HG03139 (cell line): ENCODE data around the gene KLF13.
"Not testable (repeated sequence)": the region's sequence is repeated elsewhere in the genome, so short reads cannot be mapped to it uniquely, and the experiment has no call there.

Experiments used
- ATAC-seq: cut with Tn5 transposase; IDR thresholded peaks from one replicate; pipeline ENCODE4 v1.9.1; 2021; ENCODE audit not compliant: unreplicated experiment

The KLF13 gene

DNA sequence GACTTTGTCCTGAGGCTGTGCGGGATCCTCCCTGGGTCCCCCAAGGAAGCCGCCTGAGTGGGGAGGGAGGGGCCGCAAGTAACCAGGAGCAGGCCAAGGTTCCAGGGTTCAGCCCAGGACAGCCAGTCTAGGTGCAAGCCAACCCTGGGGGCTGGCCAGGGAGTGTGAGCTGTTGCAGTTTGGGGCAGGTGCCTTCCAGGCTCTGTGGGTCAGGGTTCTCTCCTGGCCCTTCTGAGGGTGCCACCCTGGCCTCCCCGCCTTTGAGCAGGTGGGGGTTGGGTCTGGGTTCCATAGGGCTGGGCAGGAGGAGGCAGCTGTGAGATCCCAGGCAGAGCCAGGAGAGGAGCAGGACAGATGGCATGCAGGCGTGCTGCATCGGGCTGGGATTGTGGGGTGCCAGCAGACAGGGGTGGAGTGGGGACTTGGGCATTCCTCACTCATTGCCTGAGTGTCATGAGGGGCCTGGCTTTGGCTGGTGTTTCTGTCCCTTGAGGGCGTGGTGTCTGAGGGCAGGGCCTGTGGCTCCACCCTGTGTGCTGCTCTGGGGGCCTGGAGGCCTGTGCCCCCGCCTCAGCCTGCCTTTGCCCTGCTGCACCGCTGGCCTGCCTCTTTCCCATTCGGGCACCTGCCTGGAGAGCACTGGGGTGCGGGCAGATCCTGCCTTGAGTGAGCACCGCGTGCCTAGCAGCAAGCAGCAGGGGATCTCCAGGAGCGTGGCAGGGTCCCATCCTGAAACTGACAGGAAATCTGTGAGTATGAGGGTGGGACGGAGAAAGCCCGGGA, 18.4 kb downstream of the KLF13 start:
- ATAC-seq = peak; percentile 29

DNA sequence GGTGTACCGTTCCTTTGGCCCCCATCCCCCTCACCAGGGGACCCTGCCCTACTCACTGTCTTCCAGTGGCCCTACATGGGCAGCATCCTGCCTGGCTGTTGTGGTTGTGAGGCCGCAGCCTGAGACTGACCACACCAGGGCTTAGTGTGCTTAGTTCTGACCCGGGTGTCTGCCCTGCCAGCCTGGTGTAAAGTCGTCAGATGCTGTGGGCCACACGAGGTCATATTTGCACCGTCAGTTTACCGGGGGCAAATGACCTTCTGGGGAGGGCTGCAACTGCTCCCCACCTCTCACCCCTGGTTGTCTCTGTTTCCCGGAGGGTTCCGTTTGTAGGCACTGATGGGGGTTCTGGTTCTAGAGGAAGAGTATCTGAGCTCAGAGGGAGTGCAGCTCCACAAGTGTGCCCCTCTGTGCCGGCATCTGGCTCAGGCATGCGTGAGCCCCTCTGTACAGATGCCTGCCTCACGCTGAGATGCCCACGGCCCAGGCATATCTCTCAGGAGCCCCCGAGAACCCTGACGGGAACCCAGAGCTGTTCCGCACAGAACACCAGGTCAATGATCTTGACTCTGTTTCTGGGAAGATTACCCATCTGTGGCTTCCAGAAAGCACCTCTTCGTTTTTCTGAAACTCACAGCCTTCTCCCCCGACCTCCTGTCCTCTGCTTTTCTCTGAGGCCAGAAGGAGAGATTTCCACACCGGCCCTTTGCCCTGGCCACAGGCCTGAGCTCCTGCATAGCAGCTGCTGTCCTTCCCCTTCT, 19.2 kb downstream of the KLF13 start:
- peak; percentile 22 for ATAC-seq

DNA sequence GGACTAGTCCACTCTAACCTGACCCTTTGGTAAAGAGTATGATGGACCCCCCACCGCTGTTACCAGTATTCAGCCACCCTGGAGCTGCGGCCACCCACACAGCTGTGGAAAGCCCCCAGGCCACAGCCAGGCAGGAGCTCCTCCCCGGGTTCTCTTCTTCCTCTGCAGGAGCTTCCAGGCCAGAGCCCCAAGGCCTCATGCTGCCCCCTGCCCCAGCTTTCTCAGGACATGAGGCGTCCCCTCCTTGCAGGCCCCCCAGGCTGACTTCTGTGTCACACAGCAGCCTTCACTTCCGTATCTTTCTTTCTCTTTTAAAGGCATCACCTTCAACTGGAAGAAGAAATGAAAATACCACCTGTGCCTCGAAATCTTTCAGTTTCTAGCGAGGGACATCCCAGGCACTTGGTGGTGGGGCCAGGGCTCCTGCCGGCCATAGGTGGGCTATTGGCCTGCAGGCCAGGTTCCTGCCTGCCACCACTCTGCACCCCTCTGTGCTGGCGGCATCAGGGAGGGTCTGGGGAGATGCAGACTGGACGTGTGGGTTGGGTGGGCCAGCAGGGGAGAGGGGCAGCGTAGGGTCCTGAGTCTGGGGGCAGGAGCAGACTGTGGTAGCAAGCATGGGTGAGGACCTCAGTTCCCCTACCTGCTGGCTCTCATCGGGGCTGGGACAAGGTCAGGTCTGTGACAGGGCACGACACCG, 19.9 kb downstream of the KLF13 start:
- no peak for ATAC-seq

DNA sequence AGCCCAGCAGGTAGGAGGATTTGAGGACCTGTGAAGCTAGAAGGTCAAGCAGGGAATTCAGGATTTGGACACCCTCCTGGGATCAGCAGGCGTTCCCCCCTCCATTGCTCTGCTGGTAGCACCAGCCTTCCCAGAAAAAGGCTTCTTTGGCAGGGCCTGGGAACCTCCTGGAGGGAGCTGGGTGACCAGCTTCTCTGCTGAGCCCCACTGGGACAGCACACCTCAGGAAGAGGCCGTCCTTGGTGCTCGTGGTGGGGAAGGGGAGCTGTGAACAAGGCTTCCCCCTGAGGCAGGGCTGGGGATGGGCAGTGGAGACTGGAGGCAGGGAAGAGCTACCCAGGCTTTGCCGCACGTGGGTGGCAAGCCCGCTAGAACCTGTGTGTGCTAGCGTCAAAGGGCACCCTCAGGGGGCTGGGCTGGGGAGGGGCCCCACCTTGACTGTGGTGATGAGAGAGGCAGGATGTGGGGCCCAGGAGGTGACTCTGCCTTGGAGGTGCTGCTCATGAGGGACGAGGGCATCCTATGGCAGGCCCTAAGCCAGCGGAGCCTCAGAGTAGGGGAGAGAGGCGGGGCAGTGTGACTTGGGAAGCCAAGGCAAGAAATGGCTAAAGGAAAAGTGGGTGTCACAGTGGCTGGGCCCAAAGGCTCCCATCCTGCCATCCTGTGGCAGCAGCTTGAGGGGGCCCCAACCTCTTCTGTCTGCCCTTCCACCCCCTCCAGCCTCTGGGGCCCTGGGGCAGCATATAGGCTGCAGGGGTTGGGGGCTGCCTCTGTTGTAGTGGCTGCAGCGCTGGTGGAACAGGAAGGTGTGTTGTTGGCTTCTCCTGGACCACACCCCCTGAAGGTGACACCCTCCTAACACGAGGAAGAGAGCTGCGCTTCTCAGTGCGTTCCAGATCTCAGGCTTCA, 20.7 kb downstream of the KLF13 start:
- no peak for ATAC-seq

DNA sequence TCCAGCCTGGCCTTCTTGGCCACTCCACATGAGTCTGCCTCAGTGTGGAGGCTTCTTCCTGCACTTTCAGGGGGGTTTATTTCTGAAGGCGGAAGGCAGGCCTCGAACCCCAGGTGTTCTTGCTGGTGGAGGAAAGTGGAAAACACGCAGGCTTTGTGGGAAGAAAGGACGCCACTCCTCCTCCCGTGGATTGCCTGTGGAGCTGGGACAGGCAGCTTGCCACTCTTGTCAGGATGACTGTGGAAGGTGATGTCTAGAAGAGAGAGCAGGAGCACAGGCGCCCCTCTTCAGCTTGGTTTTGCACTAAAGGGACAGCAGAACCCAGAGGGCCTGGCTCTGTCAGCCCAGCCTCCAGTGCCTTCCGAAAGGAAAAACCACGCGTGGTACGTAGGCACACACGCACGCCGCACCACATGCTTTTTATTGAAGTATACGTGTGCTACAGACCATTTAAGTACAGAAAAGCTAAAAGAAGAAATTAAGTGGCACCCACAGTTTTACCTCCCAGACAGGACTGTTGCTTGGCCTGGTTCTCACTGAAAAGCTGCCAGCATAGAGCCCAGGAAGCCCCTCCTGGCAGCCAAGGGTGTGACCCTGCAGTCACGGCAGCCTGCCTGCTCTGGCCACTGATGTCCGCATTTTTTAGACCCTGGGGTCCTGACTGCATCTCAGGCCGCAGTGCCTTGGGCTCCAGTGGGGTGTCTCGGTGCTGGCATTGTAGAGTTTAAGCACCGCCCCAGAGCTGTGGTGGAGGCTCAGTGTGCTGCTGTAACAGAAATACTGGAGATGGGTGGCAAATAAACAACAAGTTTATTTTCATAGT, 21.6 kb downstream of the KLF13 start:
- no peak for ATAC-seq

DNA sequence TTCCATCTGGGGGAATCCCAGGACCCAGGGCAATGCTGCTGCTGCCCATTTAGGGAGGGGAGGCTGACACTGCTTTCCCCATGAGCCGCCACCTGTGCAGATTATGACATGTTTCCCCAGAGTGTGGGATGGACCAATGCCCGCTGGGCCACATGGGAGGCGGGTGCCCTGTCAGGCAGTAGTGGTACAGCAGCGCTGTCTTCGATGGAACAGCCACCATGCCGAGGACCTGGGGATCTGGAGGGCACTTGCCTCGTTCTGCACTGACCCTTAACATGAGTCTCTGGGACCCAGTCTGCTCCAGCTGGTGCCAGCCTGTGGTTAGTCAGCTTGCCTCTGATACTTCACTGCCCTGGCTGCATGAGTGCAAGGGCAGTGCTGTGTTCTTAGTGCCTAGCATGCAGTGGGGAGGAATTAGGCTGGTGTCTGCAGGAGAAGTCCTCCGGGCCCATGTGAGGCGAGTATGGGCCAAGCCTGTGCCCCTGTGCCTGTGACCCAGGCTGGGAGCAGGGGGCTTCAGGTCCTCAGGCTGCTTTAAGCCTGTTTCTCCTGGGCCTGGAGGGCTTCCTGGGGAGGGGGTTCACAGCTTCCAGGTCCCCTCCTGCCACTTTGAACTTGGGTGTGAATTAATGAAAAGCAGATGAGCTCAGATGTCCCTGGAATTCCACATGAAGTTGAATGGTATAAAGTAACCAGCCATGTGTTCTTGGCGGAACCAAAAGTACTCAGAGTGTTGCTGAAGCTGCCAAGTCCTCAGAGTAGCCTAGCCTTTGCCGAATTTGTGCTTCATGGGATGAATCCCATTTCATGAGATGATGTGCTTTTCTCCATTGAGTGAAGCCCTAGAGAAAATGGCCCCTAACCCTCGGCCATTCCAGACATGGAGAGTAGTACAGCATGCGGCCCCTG, 22.9 kb downstream of the KLF13 start:
- no peak for ATAC-seq

DNA sequence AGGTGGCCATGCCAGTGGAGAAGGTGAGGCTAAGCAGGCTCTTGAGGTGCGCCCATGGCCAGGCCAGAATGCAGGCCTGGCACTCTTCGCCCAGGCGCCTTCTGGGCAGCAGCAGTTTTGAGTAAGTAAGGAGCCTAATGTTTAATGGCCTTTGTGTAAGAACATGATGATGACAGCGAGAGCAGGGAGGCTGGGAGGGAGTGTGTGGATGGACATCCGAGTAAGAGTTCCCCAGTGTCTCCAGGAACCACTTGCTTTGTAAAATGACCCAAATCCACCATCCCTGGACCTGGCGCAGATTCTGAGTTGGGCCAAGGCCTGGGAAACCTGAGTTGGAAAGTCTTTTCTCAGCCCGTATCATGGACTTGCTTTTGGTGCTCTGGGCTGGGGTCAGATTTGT, 24.1 kb downstream of the KLF13 start:
- ATAC-seq = no peak

DNA sequence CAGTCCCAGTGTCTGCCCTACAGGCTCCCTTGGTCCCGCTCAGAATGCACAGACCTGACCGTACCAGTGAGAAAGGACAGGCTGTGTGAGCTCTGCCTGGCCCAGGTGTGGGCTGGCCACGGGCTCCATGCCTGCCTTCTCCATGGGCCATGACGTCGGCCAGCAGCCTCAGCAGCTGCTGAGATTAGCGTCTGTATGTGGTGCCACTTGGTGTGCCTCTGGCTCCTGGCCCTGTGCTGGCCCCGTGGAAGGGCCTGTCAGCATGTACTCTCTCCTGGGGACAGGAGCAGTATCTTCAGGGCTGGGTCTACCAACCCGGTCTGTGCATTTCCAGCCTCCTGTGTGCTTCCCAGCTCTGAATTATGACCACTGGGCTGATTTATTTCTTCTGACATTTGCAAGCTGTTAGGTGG, 25.7 kb downstream of the KLF13 start:
- ATAC-seq = no peak

DNA sequence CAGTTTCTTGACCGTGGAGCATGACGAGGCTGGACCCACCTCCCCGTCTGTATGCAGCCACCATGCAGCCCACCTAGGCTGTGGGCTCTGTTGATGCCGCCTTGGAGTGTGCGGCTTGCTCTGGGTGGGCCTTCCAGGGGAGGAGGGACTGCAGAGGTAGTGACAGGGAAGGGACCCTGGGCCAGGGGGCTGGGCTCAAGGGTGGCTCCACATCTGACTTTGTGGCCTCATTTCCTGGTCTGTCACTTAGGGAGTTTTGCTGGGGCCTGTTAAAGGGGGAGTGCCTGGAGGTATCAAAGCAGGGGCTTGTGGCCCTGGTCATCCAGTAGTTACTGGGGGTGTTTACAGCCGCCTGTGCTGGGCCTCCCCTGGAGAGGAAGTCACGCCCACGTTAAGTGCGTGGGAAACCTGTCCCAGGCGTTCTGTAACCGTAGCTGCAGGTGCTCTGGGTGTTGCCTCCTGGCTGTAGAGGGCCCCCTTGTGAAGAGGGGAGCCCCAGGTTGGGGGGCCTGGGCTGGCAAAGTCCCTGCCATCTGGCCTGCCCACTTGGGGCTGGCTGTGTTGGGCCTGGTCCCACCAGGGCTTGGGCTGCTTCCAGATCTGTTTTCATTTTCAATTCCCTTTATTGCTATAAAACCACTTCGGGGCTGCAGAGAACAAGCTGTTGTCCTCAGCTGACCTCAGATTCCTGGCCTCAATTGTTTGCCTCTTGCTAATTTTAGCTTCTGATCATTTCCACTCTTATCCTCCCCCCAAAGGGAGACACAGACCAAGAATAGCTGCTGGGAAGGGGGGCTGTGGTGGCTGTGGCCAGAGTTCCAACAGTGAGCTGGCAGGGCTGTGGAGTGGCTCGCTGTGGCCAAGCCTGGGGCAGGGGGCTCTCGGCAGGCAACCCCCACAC, 26.5 kb downstream of the KLF13 start:
- ATAC-seq = peak; percentile 56

DNA sequence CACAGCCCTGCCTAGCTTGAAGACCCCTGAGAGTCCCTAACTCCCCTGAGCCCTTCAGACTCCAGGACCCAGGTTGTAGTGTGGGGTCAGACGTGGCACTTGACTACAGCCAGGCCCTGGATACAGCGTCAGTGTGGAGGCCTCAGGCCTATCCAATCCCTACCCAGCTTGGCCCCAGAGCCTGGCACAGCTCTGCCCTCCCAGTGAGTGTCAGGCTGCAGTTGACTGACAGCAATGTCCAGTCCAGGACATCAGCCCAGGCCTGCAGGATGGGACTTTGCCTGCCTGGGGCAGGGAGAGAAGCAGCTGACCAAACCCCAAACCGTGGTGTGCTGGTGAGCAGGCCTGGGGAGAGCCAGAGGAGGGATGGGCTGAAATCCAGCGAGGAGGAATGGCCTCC, 27.3 kb downstream of the KLF13 start:
- ATAC-seq = no peak

DNA sequence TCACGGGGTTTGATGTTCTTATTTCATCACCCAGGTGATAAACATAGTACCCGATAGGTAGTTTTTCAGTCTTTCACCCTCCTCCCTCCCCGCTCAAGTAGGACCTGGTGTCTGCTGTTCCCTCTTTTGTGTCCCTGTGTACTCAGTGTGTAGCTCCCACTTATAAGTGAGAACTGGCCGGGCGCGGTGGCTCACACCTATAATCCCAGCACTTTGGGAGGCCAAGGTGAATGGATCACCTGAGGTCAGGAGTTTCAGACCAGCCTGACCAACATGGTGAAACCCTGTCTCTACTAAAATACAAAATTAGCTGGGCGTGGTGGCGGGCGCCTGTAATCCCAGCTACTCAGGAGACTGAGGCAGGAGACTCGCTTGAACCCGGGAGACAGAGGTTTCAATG, 29.5 kb downstream of the KLF13 start:
- ATAC-seq = not testable (repeated sequence)

DNA sequence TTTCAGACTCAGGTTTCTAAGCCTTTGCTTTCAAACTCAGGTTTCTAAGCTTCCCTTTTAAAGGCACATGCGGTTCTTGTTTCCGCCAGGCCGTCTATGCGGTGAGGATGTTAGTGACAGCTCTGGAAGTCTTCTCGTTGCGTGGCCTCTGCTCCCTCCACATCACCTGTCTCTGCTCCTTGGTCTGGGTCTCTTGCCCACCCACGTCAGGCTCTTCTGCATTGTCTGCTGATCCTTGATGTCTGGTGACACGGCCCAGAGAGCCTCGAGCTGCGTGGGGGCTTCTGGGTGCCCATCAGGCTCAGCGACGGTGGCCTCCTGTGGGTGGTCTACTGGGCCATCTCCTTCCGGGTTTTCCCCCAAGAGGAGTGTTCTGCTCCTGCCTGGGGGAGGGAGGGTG, 30.5 kb downstream of the KLF13 start:
- ATAC-seq = no peak

DNA sequence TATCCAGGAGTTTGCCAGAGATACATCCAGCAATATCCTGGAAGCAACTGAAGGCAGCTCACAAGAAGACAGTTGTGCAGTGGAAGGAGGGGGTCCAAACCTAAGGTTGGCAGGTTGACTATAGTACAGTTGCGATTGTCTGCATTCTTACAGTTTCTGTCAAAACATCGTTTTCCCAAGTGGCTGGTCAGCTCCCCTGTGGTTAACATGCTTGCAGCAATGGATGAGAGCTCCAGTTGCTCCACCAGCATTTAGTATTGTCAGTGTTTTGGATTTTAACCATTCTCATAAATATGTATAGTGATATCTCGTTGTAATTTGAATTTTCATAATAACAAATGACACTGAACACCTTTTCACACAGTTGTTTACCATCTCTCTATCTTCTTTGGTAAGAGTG, 31.5 kb downstream of the KLF13 start:
- ATAC-seq = no peak

DNA sequence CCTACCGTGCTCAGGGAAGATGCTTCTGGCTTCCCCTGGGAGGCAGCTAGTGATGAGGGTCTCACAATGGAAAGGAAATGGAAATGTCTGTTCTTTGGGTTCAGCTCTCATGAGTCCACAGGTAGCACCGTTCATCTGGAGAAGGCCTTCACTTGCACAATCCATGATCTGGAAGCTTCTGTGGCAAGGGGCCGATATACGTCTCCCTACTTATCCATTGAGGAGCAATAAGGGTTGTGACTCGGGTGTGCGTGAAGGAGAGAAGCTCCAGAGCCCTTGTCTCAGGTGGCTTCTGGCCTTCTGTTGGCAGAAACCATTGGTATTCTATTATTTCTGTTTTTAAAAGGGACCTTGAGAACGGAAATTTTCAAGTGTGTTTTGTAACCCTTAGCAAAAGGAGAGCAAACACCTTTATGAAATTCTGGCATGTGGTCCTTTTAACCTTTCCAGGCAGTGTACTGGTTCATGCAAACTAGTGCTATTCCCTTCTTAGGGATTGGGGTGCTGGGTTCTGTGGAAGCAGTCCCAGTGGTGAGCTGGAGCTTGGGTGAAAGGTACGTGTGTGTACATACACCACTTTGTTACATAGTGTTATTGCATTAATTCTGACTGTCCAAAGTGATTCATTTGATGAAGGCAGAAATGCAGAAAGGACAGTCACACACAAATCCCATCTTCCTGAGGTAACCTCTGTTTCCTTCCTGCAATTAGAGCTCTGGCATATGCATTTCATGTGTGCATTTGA, 32.5 kb downstream of the KLF13 start:
- no peak for ATAC-seq

DNA sequence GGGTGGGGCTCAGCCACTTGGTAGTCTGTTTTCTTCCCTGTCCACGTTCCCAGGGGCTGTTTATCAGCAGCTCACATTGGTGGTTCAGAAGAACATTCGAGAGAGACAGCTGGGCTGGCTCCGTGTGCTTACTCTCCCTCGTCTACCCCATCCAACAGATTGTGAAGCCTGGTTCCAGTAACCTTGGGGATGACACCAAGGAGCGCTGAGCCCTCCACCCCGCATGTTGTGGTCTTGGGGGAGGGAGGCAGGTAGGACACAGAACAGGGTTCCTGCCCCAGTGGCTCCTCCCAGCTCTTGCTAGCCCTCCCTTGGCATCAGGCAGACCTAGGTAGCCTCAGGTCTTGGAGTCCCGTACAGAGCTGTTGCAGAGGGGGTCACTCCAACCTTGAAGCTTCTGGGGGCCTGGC, 33.1 kb downstream of the KLF13 start:
- no peak for ATAC-seq

DNA sequence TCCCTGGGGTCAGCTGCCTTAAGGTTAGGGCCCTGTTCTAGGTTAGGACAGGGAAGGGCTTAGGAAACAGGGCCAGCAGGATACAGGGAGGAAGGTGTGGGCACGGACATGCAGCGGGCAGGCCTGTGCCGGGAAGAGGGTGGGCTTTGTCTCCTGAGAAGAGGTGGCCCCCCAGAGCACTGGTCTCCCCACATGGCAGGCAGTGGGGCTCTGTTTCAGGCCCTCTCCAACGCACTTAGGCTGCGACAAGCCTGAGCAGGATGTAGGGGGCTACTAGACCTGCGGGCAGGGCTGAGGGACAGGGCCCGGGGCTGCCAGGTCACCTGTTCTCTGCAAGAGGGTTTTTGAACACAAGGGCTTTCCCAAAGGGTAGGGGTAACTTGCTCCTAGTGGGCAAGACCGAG, 33.5 kb downstream of the KLF13 start:
- no peak for ATAC-seq
